ENCODE measurements around the gene IPO11. TPM values are rescaled to one million over a fixed set of nuclear protein-coding genes. Genes with fewer than 3 reads are reported as not detected.
A peak's percentile ranks its signal among the peaks of the same experiment; 100 is the strongest.

The IPO11 gene
- total and polyA plus RNA-seq, 2 of the 13 experiments (the other 11 are each of a cell fraction or from before 2014, with no cell fraction given): 13.9 to 24.4 TPM

GRCh38 chr5:62403411-62404250 lies 8.9 kb upstream of the IPO11 start, which contains the start of gene DIMT1 (continued):
- TF ChIP-seq, protein P1, sequence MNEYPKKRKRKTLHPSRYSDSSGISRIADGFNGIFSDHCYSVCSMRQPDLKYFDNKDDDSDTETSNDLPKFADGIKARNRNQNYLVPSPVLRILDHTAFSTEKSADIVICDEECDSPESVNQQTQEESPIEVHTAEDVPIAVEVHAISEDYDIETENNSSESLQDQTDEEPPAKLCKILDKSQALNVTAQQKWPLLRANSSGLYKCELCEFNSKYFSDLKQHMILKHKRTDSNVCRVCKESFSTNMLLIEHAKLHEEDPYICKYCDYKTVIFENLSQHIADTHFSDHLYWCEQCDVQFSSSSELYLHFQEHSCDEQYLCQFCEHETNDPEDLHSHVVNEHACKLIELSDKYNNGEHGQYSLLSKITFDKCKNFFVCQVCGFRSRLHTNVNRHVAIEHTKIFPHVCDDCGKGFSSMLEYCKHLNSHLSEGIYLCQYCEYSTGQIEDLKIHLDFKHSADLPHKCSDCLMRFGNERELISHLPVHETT (CRISPR knock-in tag; conservative IDR thresholded peaks at IDR 0.05): no peak; the same call in none of the 2 replicates
- peak; percentile 82; the same call in 1 of the 2 replicates for TF ChIP-seq KLF13 (CRISPR knock-in tag; IDR thresholded peaks at IDR 0.05)
- TF ChIP-seq ZNF451 (CRISPR knock-in tag; IDR thresholded peaks at IDR 0.05): peak; percentile 85
- TF ChIP-seq TEF (CRISPR knock-in tag; IDR thresholded peaks at IDR 0.05): no peak; the same call in 1 of the 2 replicates
- peak; percentile 83; the same call in 1 of the 2 replicates for TF ChIP-seq DZIP1 (CRISPR knock-in tag; IDR thresholded peaks at IDR 0.05)
- no peak for TF ChIP-seq EHMT2 (IDR thresholded peaks at IDR 0.05; ENCODE audit: borderline replicate concordance, low read depth, low read length)
- TF ChIP-seq, protein P2, sequence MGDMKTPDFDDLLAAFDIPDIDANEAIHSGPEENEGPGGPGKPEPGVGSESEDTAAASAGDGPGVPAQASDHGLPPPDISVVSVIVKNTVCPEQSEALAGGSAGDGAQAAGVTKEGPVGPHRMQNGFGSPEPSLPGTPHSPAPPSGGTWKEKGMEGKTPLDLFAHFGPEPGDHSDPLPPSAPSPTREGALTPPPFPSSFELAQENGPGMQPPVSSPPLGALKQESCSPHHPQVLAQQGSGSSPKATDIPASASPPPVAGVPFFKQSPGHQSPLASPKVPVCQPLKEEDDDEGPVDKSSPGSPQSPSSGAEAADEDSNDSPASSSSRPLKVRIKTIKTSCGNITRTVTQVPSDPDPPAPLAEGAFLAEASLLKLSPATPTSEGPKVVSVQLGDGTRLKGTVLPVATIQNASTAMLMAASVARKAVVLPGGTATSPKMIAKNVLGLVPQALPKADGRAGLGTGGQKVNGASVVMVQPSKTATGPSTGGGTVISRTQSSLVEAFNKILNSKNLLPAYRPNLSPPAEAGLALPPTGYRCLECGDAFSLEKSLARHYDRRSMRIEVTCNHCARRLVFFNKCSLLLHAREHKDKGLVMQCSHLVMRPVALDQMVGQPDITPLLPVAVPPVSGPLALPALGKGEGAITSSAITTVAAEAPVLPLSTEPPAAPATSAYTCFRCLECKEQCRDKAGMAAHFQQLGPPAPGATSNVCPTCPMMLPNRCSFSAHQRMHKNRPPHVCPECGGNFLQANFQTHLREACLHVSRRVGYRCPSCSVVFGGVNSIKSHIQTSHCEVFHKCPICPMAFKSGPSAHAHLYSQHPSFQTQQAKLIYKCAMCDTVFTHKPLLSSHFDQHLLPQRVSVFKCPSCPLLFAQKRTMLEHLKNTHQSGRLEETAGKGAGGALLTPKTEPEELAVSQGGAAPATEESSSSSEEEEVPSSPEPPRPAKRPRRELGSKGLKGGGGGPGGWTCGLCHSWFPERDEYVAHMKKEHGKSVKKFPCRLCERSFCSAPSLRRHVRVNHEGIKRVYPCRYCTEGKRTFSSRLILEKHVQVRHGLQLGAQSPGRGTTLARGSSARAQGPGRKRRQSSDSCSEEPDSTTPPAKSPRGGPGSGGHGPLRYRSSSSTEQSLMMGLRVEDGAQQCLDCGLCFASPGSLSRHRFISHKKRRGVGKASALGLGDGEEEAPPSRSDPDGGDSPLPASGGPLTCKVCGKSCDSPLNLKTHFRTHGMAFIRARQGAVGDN (CRISPR knock-in tag; IDR thresholded peaks at IDR 0.05): peak; percentile 98
- TF ChIP-seq ZSCAN29 (CRISPR knock-in tag; conservative IDR thresholded peaks at IDR 0.05): peak; percentile 65; the same call in 1 of the 2 replicates
- no peak for TF ChIP-seq KLF15 (CRISPR knock-in tag; IDR thresholded peaks at IDR 0.05; ENCODE audit: borderline replicate concordance)
- TF ChIP-seq POGZ (CRISPR knock-in tag; IDR thresholded peaks at IDR 0.05): peak; percentile 74
- TF ChIP-seq NFE2L2 (IDR thresholded peaks at IDR 0.05; ENCODE audit: low read length): no peak
- no peak for TF ChIP-seq ATM (IDR thresholded peaks at IDR 0.05; ENCODE audit: borderline replicate concordance)
- peak; percentile 50; the same call in 1 of the 2 replicates for TF ChIP-seq THRA (CRISPR knock-in tag; IDR thresholded peaks at IDR 0.05; ENCODE audit: borderline replicate concordance)
- no peak for TF ChIP-seq ZNF383 (CRISPR knock-in tag; IDR thresholded peaks at IDR 0.05; ENCODE audit: borderline replicate concordance)
- TF ChIP-seq FOXK2 (IDR thresholded peaks at IDR 0.05): no peak
- TF ChIP-seq LCORL (IDR thresholded peaks at IDR 0.05): no peak
- no peak; the same call in 1 of the 2 replicates for TF ChIP-seq LCORL (CRISPR knock-in tag; IDR thresholded peaks at IDR 0.05)
- no peak for TF ChIP-seq TCF12 (IDR thresholded peaks at IDR 0.05)
- peak; percentile 71; the same call in 1 of the 2 replicates for TF ChIP-seq TCF12 (CRISPR knock-in tag; IDR thresholded peaks at IDR 0.05)

Measured in HepG2 (cell line).